Measurements from ENCODE around the gene RAET1G.
"Not testable (repeated sequence)": the region's sequence is repeated elsewhere in the genome, so short reads cannot be mapped to it uniquely, and the experiment has no call there.

RAET1G gene

GRCh38 chr6:149955654-149956317 lies 32.9 kb upstream of the RAET1G start:
- not testable (repeated sequence) for H3K4me3 ChIP-seq (ENCODE audit: low read length); H2AFZ ChIP-seq (ENCODE audit: low read length); H4K20me1 ChIP-seq (ENCODE audit: insufficient read depth, low read length); DNase-seq; H3K9ac ChIP-seq (ENCODE audit: low read length); H3F3A ChIP-seq (ENCODE audit: insufficient read depth, low read length); H3K4me1 ChIP-seq (ENCODE audit: low read length); H3K36me3 ChIP-seq (replicated peaks; ENCODE audit: insufficient read depth, low read length); H3K79me2 ChIP-seq (ENCODE audit: low read length); H3K27ac ChIP-seq (ENCODE audit: low read length); H3K9me3 ChIP-seq (replicated peaks; ENCODE audit: insufficient read depth, low read length); H3K4me2 ChIP-seq (ENCODE audit: low read depth, low read length); H3K9me2 ChIP-seq (replicated peaks; ENCODE audit: insufficient read depth, low read length)
- peaks cover 66% of the 10 kb centered on the region for H3K27me3 ChIP-seq (replicated peaks; ENCODE audit: insufficient read depth, low read length)

GRCh38 chr6:149954984-149955653 lies 32.2 kb upstream of the RAET1G start:
- not testable (repeated sequence) for H3K27ac ChIP-seq (ENCODE audit: low read length); H3K4me3 ChIP-seq (ENCODE audit: low read length); H3K4me1 ChIP-seq (ENCODE audit: low read length); H3K79me2 ChIP-seq (ENCODE audit: low read length); H3K4me2 ChIP-seq (ENCODE audit: low read depth, low read length); H3F3A ChIP-seq (ENCODE audit: insufficient read depth, low read length); H3K9me3 ChIP-seq (replicated peaks; ENCODE audit: insufficient read depth, low read length); H3K9ac ChIP-seq (ENCODE audit: low read length); DNase-seq; H4K20me1 ChIP-seq (ENCODE audit: insufficient read depth, low read length); H3K36me3 ChIP-seq (replicated peaks; ENCODE audit: insufficient read depth, low read length); H2AFZ ChIP-seq (ENCODE audit: low read length); H3K9me2 ChIP-seq (replicated peaks; ENCODE audit: insufficient read depth, low read length)
- peaks cover 66% of the 10 kb centered on the region for H3K27me3 ChIP-seq (replicated peaks; ENCODE audit: insufficient read depth, low read length)

DNA sequence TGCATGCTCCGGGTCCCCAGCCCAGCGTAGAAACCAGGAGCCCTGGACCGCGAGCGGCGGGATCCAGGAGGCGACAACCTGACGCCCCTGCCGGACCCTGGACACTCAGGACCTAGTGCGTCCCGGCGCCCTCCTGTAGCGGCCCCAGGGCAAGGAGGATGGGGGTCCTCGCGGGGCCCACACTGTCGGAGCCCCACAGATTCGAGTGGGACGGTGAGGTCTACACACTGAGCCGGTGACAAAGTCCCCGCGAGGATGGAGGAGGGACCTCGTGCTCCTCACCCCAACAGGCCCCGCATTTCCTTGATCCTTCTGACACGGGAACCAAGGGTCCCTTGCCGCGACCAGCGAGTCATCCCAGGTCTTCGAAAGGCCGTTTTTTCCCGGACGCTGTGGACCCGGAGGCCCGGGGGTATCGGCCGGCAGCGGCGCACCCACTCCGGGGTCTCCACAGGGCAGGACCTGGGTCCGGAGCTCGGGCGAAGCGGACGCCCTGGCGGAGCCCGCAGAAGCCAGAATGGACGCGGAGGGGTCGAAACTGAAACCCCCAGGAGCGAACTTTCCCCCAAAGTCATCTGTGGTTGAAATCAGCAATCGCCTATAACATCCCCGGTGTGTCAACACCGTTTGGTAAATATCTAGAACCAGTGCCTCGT lies 31.5 kb upstream of the RAET1G start:
- H3K4me2 ChIP-seq (ENCODE audit: low read depth, low read length); H3K9me2 ChIP-seq (replicated peaks; ENCODE audit: insufficient read depth, low read length); H3K4me3 ChIP-seq (ENCODE audit: low read length); DNase-seq; H3K27ac ChIP-seq (ENCODE audit: low read length); H3K79me2 ChIP-seq (ENCODE audit: low read length); H4K20me1 ChIP-seq (ENCODE audit: insufficient read depth, low read length); H3K36me3 ChIP-seq (replicated peaks; ENCODE audit: insufficient read depth, low read length); H3F3A ChIP-seq (ENCODE audit: insufficient read depth, low read length); H3K9ac ChIP-seq (ENCODE audit: low read length); H2AFZ ChIP-seq (ENCODE audit: low read length); H3K4me1 ChIP-seq (ENCODE audit: low read length); H3K9me3 ChIP-seq (replicated peaks; ENCODE audit: insufficient read depth, low read length): not testable (repeated sequence)
- peaks cover 70% of the 10 kb centered on the region for H3K27me3 ChIP-seq (replicated peaks; ENCODE audit: insufficient read depth, low read length)

GRCh38 chr6:149953934-149954327 lies 31.0 kb upstream of the RAET1G start:
- H3K9me2 ChIP-seq (replicated peaks; ENCODE audit: insufficient read depth, low read length); H3K9me3 ChIP-seq (replicated peaks; ENCODE audit: insufficient read depth, low read length); H3K27ac ChIP-seq (ENCODE audit: low read length); H4K20me1 ChIP-seq (ENCODE audit: insufficient read depth, low read length); H3K36me3 ChIP-seq (replicated peaks; ENCODE audit: insufficient read depth, low read length); H3K9ac ChIP-seq (ENCODE audit: low read length); H2AFZ ChIP-seq (ENCODE audit: low read length); H3K79me2 ChIP-seq (ENCODE audit: low read length); DNase-seq; H3K4me2 ChIP-seq (ENCODE audit: low read depth, low read length); H3F3A ChIP-seq (ENCODE audit: insufficient read depth, low read length); H3K4me3 ChIP-seq (ENCODE audit: low read length); H3K4me1 ChIP-seq (ENCODE audit: low read length): not testable (repeated sequence)
- H3K27me3 ChIP-seq (replicated peaks; ENCODE audit: insufficient read depth, low read length), result peaks cover 74% of the 10 kb centered on the region

- H3K36me3 ChIP-seq (replicated peaks; ENCODE audit: insufficient read depth, low read length); DNase-seq; H3K4me1 ChIP-seq (ENCODE audit: low read length); H3K79me2 ChIP-seq (ENCODE audit: low read length); H3K9ac ChIP-seq (ENCODE audit: low read length); H3K4me2 ChIP-seq (ENCODE audit: low read depth, low read length); H3F3A ChIP-seq (ENCODE audit: insufficient read depth, low read length); H3K4me3 ChIP-seq (ENCODE audit: low read length); H4K20me1 ChIP-seq (ENCODE audit: insufficient read depth, low read length); H3K27ac ChIP-seq (ENCODE audit: low read length); H3K9me3 ChIP-seq (replicated peaks; ENCODE audit: insufficient read depth, low read length); H3K9me2 ChIP-seq (replicated peaks; ENCODE audit: insufficient read depth, low read length); H2AFZ ChIP-seq (ENCODE audit: low read length): not testable (repeated sequence)
- H3K27me3 ChIP-seq (replicated peaks; ENCODE audit: insufficient read depth, low read length), result peaks cover 79% of the 10 kb centered on the region
Measured at GRCh38 chr6:149953390-149953789, 30.5 kb upstream of the RAET1G start.

All from MM.1S (cell line).